BLaER1 treated with 17β-estradiol and CSF1 and Interleukin-3, amounts not matched to agents 10 nM and 100 nM (cell line): ENCODE measurements around the gene MORF4L1.
"Not testable (repeated sequence)": the region's sequence is repeated elsewhere in the genome, so short reads cannot be mapped to it uniquely, and the experiment has no call there.

Experiments used
- H3K27ac ChIP-seq, 11 experiments: shearing (Covaris generic); formaldehyde crosslinking; 2 replicates each; pipeline ENCODE4 v1.8.1; 2022
- H3K27me3 ChIP-seq, 11 experiments: shearing (Covaris generic); formaldehyde crosslinking; 2 replicates each; pipeline ENCODE4 v1.8.1; 2022
- H3K36me3 ChIP-seq, 11 experiments: shearing (Covaris generic); formaldehyde crosslinking; 2 replicates each; pipeline ENCODE4 v1.8.1; 2022
- H3K4me1 ChIP-seq, 10 experiments: shearing (Covaris generic); formaldehyde crosslinking; 2 replicates each; pipeline ENCODE4 v1.8.1; 2022
- H3K4me2 ChIP-seq, 11 experiments: shearing (Covaris generic); formaldehyde crosslinking; 2 replicates each; pipeline ENCODE4 v1.8.1; 2022
- H3K4me3 ChIP-seq, 10 experiments: shearing (Covaris generic); formaldehyde crosslinking; 2 replicates each; pipeline ENCODE4 v1.8.1; 2022
- H3K9ac ChIP-seq, 11 experiments: shearing (Covaris generic); formaldehyde crosslinking; 2 replicates each; pipeline ENCODE4 v1.8.1; 2022
- H3K9me3 ChIP-seq, 11 experiments: shearing (Covaris generic); formaldehyde crosslinking; replicated peaks in 1 of 11; 2 replicates each; pipeline ENCODE4 v1.8.1; 2022
- H4K20me1 ChIP-seq, 11 experiments: shearing (Covaris generic); formaldehyde crosslinking; 2 replicates each; pipeline ENCODE4 v1.8.1; 2022
- Cebpa-rat ChIP-seq, 11 experiments: shearing (Covaris generic); IDR thresholded peaks; 2 replicates each; pipeline ENCODE4 v1.8.1; 2022

Gene MORF4L1

GRCh38 chr15:78840661-78841375, 31.9 kb upstream of the MORF4L1 start:
- Histone ChIP-seq H3K36me3 (no peaks in the 10 kb centered on the region), H3K27ac (peak overlapping the region in 7 of 11 experiments; percentile 23 to 81 (median 42); a peak in 9 of 22 replicates), H3K27me3 (no peaks in the 10 kb centered on the region), H3K4me3 (no peak overlapping the region), H3K9ac (peak overlapping the region in 2 of 11 experiments; percentile 8 to 66; a peak in 3 of 22 replicates), H4K20me1 (no peaks in the 10 kb centered on the region; a peak in 1 of 22 replicates), H3K4me1 (peaks cover 21 to 26% (median 22%) of the 10 kb centered on the region in 10 experiments), H3K4me2 (peak overlapping the region; percentile 52 to 75 (median 63)), H3K9me3 (no peaks in the 10 kb centered on the region)
- TF ChIP-seq Cebpa-rat (IDR thresholded peaks at IDR 0.05): no peak

GRCh38 chr15:78841376-78841706, 31.3 kb upstream of the MORF4L1 start:
- no peak for TF ChIP-seq Cebpa-rat (IDR thresholded peaks at IDR 0.05)
- peak overlapping the region; percentile 52 to 75 (median 63) for H3K4me2 ChIP-seq
- H3K36me3 ChIP-seq: no peaks in the 10 kb centered on the region
- H3K4me3 ChIP-seq: no peak overlapping the region
- peak overlapping the region in 5 of 11 experiments; percentile 27 to 81 (median 38); a peak in 6 of 22 replicates for H3K27ac ChIP-seq
- H3K4me1 ChIP-seq: peaks cover 21 to 26% (median 22%) of the 10 kb centered on the region in 10 experiments
- H4K20me1 ChIP-seq: no peaks in the 10 kb centered on the region; a peak in 1 of 22 replicates
- H3K27me3 ChIP-seq: no peaks in the 10 kb centered on the region
- peak overlapping the region in 1 of 11 experiments; percentile 66; a peak in 3 of 22 replicates for H3K9ac ChIP-seq
- no peaks in the 10 kb centered on the region for H3K9me3 ChIP-seq

GRCh38 chr15:78841891-78842290, 30.8 kb upstream of the MORF4L1 start:
- Histone ChIP-seq H3K36me3 (no peaks in the 10 kb centered on the region), H3K9me3 (no peaks in the 10 kb centered on the region), H4K20me1 (no peaks in the 10 kb centered on the region; a peak in 1 of 22 replicates), H3K4me2 (peak overlapping the region in 10 of 11 experiments; percentile 52 to 75 (median 66); a peak in 20 of 22 replicates), H3K27me3 (no peaks in the 10 kb centered on the region), H3K4me3 (no peak overlapping the region), H3K27ac (peak overlapping the region in 1 of 11 experiments; percentile 81; a peak in 1 of 22 replicates), H3K4me1 (peaks cover 21 to 26% (median 22%) of the 10 kb centered on the region in 10 experiments), H3K9ac (no peak overlapping the region)
- TF ChIP-seq Cebpa-rat (IDR thresholded peaks at IDR 0.05): no peak

GRCh38 chr15:78842519-78842918, 30.2 kb upstream of the MORF4L1 start:
- Histone ChIP-seq H3K27ac (0 out of 22 replicates have a peak overlapping the region, but pooled peaks of 1 of the 11 experiments have one; percentile 81), H3K4me1 (peaks cover 21 to 26% (median 22%) of the 10 kb centered on the region in 10 experiments), H3K9ac (no peak overlapping the region), H4K20me1 (no peaks in the 10 kb centered on the region; a peak in 1 of 22 replicates), H3K27me3 (no peaks in the 10 kb centered on the region), H3K4me2 (no peak overlapping the region), H3K4me3 (no peak overlapping the region), H3K36me3 (no peaks in the 10 kb centered on the region), H3K9me3 (no peaks in the 10 kb centered on the region)
- TF ChIP-seq Cebpa-rat (IDR thresholded peaks at IDR 0.05): no peak

GRCh38 chr15:78846906-78847305, 25.8 kb upstream of the MORF4L1 start:
- not testable (repeated sequence) for H3K4me3 ChIP-seq, H3K9me3 ChIP-seq, H3K27ac ChIP-seq, H3K36me3 ChIP-seq, H3K4me2 ChIP-seq, H3K9ac ChIP-seq, H4K20me1 ChIP-seq, H3K27me3 ChIP-seq, H3K4me1 ChIP-seq

- not testable (repeated sequence) for H4K20me1 ChIP-seq, H3K9ac ChIP-seq, H3K4me3 ChIP-seq, H3K4me1 ChIP-seq, H3K9me3 ChIP-seq, H3K27me3 ChIP-seq, H3K27ac ChIP-seq, H3K36me3 ChIP-seq, H3K4me2 ChIP-seq
Observed at GRCh38 chr15:78847387-78847906, 25.2 kb upstream of the MORF4L1 start.

GRCh38 chr15:78850352-78850751, 22.3 kb upstream of the MORF4L1 start:
- Histone ChIP-seq H3K9ac (no peak overlapping the region), H3K36me3 (no peaks in the 10 kb centered on the region), H4K20me1 (no peaks in the 10 kb centered on the region), H3K4me1 (no peaks in the 10 kb centered on the region), H3K27ac (no peak overlapping the region), H3K4me3 (no peak overlapping the region), H3K9me3 (0 out of 22 replicates have a peak, but pooled peaks cover 0 to 4% (median 0%) of the 10 kb centered on the region in 11 experiments), H3K27me3 (no peaks in the 10 kb centered on the region), H3K4me2 (no peak overlapping the region)
- TF ChIP-seq Cebpa-rat (IDR thresholded peaks at IDR 0.05): no peak

- H3K9ac ChIP-seq: no peak overlapping the region
- H3K9me3 ChIP-seq: 0 out of 22 replicates have a peak, but pooled peaks cover 0 to 4% (median 0%) of the 10 kb centered on the region in 11 experiments
- no peak overlapping the region for H3K4me3 ChIP-seq
- TF ChIP-seq Cebpa-rat (IDR thresholded peaks at IDR 0.05): no peak
- no peak overlapping the region for H3K27ac ChIP-seq
- no peaks in the 10 kb centered on the region for H3K4me1 ChIP-seq
- H3K27me3 ChIP-seq: no peaks in the 10 kb centered on the region
- H3K36me3 ChIP-seq: no peaks in the 10 kb centered on the region
- no peaks in the 10 kb centered on the region for H4K20me1 ChIP-seq
- H3K4me2 ChIP-seq: no peak overlapping the region
Observed at GRCh38 chr15:78850941-78851755, 21.5 kb upstream of the MORF4L1 start.

- no peak for TF ChIP-seq Cebpa-rat (IDR thresholded peaks at IDR 0.05)
- no peaks in the 10 kb centered on the region for H3K27me3 ChIP-seq
- H3K4me2 ChIP-seq: no peak overlapping the region
- H3K36me3 ChIP-seq: no peaks in the 10 kb centered on the region
- no peak overlapping the region for H3K27ac ChIP-seq
- H3K9ac ChIP-seq: no peak overlapping the region
- H3K4me1 ChIP-seq: no peaks in the 10 kb centered on the region
- no peak overlapping the region for H3K4me3 ChIP-seq
- H3K9me3 ChIP-seq: 0 out of 22 replicates have a peak, but pooled peaks cover 0 to 4% (median 0%) of the 10 kb centered on the region in 11 experiments
- no peaks in the 10 kb centered on the region for H4K20me1 ChIP-seq
Observed at GRCh38 chr15:78853500-78853899, 19.2 kb upstream of the MORF4L1 start.
